Measurements from ENCODE around the gene ORAI1.

Gene ORAI1

DNA sequence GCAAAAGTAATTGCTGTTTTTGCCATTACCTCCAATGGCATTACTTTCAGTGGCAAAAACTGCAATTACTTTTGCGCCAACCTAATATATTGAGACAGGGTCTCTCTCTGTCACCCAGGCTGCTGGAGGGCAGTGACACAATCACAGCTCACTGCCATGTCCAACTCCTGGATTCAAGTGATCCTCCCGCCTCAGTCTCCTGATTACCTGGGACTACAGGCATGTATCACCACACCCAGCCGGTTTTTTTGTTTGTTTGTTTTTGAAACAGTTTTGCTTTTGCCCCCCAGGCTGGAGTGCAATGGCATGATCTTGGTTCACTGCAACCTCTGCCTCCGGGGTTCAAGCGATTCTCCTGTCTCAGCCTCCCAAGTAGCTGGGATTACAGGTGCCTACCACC is 29.8 kb upstream of the ORAI1 start:
- H3K27ac ChIP-seq (replicated peaks) = no peak overlapping the region
- no peak for DNase-seq (ENCODE audit: low read depth in 1 of 2, low spot score in 1 of 2)
- H3K27me3 ChIP-seq (ENCODE audit: insufficient read depth, poor library complexity, severe bottlenecking) = no peaks in the 10 kb centered on the region
- TF ChIP-seq POLR2AphosphoS5 (IDR thresholded peaks at IDR 0.05; ENCODE audit: low read depth) (no peak), GABPA (IDR thresholded peaks at IDR 0.05; ENCODE audit: low read depth) (no peak), REST (IDR thresholded peaks at IDR 0.05; ENCODE audit: insufficient replicate concordance, low read depth) (no peak), SPI1 (IDR thresholded peaks at IDR 0.05; ENCODE audit: borderline replicate concordance, low read depth) (no peak)
- TF ChIP-seq, protein P1, sequence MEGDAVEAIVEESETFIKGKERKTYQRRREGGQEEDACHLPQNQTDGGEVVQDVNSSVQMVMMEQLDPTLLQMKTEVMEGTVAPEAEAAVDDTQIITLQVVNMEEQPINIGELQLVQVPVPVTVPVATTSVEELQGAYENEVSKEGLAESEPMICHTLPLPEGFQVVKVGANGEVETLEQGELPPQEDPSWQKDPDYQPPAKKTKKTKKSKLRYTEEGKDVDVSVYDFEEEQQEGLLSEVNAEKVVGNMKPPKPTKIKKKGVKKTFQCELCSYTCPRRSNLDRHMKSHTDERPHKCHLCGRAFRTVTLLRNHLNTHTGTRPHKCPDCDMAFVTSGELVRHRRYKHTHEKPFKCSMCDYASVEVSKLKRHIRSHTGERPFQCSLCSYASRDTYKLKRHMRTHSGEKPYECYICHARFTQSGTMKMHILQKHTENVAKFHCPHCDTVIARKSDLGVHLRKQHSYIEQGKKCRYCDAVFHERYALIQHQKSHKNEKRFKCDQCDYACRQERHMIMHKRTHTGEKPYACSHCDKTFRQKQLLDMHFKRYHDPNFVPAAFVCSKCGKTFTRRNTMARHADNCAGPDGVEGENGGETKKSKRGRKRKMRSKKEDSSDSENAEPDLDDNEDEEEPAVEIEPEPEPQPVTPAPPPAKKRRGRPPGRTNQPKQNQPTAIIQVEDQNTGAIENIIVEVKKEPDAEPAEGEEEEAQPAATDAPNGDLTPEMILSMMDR (IDR thresholded peaks at IDR 0.05; ENCODE audit: insufficient read depth, low read length) = no peak
- H3K4me3 ChIP-seq (replicated peaks; ENCODE audit: insufficient read depth, low read length) = no peak overlapping the region

- Histone ChIP-seq H3K27ac (replicated peaks) (no peak overlapping the region), H3K27me3 (ENCODE audit: insufficient read depth, poor library complexity, severe bottlenecking) (no peaks in the 10 kb centered on the region), H3K4me3 (replicated peaks; ENCODE audit: insufficient read depth, low read length) (no peak overlapping the region)
- TF ChIP-seq POLR2AphosphoS5 (IDR thresholded peaks at IDR 0.05; ENCODE audit: low read depth) (no peak), GABPA (IDR thresholded peaks at IDR 0.05; ENCODE audit: low read depth) (no peak), REST (IDR thresholded peaks at IDR 0.05; ENCODE audit: insufficient replicate concordance, low read depth) (no peak), SPI1 (IDR thresholded peaks at IDR 0.05; ENCODE audit: borderline replicate concordance, low read depth) (no peak)
- TF ChIP-seq, protein P1 (IDR thresholded peaks at IDR 0.05; ENCODE audit: insufficient read depth, low read length) = no peak
- DNase-seq (ENCODE audit: low read depth in 1 of 2, low spot score in 1 of 2) = no peak
Measured at GRCh38 chr12:121600702-121601336, 25.5 kb upstream of the ORAI1 start.

- TF ChIP-seq GABPA (IDR thresholded peaks at IDR 0.05; ENCODE audit: low read depth) (no peak), POLR2AphosphoS5 (IDR thresholded peaks at IDR 0.05; ENCODE audit: low read depth) (no peak), SPI1 (IDR thresholded peaks at IDR 0.05; ENCODE audit: borderline replicate concordance, low read depth) (no peak), REST (IDR thresholded peaks at IDR 0.05; ENCODE audit: insufficient replicate concordance, low read depth) (no peak)
- TF ChIP-seq, protein P1 (IDR thresholded peaks at IDR 0.05; ENCODE audit: insufficient read depth, low read length) = no peak
- Histone ChIP-seq H3K4me3 (replicated peaks; ENCODE audit: insufficient read depth, low read length) (no peak overlapping the region), H3K27me3 (ENCODE audit: insufficient read depth, poor library complexity, severe bottlenecking) (no peaks in the 10 kb centered on the region), H3K27ac (replicated peaks) (no peak overlapping the region)
- DNase-seq (ENCODE audit: low read depth in 1 of 2, low spot score in 1 of 2) = no peak
Measured at GRCh38 chr12:121602766-121603165, 23.6 kb upstream of the ORAI1 start.
